Stimulated activated CD4-positive, alpha-beta T cell treated with anti-CD3 and anti-CD28 coated beads, Interleukin-2, amount 100 ng/mL, for 24 hours (primary cell): Measurements from ENCODE around the gene EDAR.

Experiments
- DNase-seq, 2 donors: peaks; one replicate each; pipeline ENCODE4 v3.0.0-alpha.2; 2020

EDAR gene

GRCh38 chr2:108988796-108989713 is at the start of gene EDAR:
Gene EDAR (minus strand): TSS chr2:108989220. CDS start chr2:108931014, 58,206 bp downstream.
- peak; percentile 51 to 57 for DNase-seq

DNA sequence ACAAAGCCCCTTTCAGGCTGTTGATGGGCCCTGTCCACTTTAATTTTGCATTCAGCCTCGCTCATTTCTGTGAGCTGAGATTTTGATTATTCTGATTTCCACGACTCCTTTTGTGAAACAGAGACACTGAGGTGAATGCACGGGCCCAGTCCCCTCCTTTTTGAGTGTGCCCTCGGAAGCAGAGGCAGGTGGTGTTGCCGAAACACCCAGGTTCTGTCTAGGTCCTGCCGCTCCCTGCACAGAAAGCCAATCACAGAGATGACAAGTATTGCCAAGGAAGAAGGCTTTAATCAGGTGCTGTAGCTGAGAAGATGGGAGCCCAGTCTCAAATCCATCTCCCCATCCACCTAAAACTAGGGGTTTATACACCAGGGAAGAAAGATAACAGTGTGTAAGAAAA is 44.2 kb upstream of the EDAR start:
- no peak for DNase-seq

- peak in 1 of 2 donors; percentile 13 for DNase-seq
These were observed 43.3 kb upstream of the EDAR start for GRCh38 chr2:109032229-109032820.

- DNase-seq = peak; percentile 57 to 62
These were observed 42.6 kb upstream of the EDAR start for GRCh38 chr2:109031476-109032228.

DNA sequence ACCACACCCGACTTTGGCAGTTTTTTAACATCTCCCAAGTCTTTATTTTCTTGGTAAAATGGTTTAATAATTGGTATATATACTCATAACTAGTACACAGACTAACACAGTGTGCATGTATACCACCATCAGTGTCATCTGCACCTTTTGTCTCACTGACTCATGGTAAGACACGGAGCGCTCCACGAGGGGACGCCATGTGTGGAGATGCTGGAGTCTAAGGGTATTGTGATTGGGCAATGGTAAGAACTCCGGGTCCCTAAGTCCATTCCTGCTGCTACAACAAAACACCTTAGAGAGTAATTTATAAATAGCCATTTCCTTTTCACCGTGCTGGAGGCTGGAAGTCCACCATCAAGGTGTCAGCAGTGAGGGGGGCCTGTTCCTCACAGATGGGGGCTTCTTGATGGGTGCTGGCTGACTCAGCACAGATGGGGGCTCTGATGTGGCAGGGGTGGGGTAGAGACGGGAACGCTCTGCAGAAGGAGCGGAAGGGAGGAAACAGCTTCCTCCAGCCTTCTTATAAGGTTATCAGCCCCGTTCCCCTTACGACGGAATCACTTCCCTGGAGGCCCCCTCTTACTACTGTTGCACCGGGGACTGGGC is 42.0 kb upstream of the EDAR start:
- peak; percentile 23 to 27 for DNase-seq

GRCh38 chr2:109029490-109030201 is 40.6 kb upstream of the EDAR start:
- DNase-seq = no peak

GRCh38 chr2:109028738-109029489 is 39.9 kb upstream of the EDAR start:
- no peak for DNase-seq

- no peak for DNase-seq
These were observed 39.3 kb upstream of the EDAR start for GRCh38 chr2:109028277-109028676.

DNA sequence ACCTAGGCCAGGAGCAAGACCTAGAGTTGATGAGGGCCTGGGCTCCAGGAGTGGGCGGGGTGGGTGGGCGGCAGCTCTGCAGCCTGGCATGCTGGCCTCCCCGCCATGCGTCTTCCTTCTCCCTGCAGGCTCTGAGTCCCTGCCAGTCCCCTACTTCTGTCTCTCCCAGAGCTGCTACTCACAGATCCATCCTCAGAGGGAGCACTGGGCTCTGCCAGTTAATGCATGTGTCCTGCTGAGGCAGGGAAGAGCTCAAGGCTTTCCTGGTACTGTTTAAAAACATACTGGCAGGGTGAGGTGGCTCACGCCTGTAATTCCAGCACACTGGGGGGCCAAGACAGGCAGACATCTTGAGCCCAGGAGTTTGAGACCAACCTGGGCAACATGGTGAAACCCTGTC is 38.7 kb upstream of the EDAR start:
- DNase-seq = no peak

GRCh38 chr2:109024477-109024876 is 35.5 kb upstream of the EDAR start:
- DNase-seq = no peak

DNA sequence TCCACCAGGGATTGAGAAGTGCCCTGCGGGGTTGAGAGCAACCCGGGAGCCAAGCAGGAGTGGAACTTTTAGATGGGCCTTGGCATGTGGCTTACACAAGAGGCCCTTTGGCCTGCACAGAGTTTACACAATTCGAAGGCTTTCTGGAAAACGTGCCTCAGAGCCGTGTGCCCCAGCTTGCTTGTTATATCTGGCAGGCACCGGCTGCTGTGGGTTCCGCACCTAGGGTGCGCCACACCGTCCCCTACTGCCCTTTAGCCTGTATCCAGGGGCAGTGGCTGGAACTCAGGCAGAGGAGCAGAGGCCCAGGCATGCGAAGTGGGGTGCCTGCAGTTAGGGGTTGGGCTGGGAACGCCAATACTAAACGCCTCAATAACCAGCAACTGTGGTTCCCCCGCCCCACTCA is 32.9 kb upstream of the EDAR start:
- no peak for DNase-seq

DNA sequence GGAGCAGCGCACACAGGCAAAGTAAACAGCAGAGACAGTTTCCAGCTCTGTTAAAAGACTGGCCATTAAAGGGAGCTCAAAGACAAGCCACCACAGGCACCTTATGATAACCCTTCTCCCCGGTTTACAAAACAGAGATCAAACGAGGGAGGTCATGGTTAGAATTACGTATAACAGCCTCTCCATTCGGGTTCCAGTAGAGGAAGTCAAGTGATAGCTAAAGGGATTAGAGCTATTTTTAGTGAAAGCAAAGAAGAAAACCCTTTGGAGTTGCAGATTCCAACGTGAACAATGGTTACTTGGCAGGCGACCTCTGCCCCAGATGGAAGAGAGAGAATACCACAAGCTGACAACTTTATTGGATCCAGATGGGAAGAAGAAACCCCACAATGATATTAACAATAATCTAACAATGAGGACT is 31.2 kb upstream of the EDAR start:
- no peak for DNase-seq

- DNase-seq = no peak
These were observed 29.4 kb upstream of the EDAR start for GRCh38 chr2:109018452-109018851.

DNA sequence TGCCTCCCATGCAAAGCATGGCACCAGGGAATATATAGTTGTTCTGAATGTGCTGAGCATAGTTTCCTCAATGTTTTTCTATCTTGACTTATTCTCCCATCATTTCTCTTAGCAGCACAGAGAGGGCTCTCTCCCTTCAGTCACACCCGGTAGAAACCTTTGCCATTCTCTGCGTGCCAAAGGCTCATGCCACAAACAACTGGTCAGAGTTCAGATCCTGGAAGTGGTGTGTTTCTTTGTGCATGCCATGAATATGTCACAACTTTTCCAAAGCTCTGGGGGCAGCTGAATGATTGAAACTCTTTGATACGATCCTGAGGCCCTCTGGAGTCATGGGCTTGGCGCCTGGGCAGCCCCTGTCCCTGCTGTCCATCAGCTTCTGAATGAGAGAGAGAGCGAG is 28.0 kb upstream of the EDAR start:
- no peak for DNase-seq

- DNase-seq = no peak
These were observed 27.4 kb upstream of the EDAR start for GRCh38 chr2:109016376-109016775.

DNA sequence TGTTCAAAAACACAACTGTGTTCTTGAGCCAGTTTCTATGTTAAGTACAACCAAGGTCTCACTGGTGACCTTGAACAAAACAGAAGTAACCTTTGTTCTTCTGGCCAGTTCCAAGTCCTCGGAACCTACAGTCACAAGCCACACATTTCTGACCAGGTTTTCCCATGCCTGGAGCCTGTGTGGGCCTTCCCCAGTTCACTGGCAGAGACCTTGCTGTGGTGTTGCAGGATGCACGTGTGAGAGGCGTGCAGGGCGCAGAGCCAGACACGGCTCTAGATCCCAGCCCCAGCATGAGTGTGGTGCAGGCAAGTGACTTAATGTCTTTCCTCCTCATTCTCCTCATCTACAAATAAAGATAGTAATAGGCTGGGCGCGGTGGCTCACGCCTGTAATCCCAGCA is 25.5 kb upstream of the EDAR start:
- DNase-seq = no peak

DNA sequence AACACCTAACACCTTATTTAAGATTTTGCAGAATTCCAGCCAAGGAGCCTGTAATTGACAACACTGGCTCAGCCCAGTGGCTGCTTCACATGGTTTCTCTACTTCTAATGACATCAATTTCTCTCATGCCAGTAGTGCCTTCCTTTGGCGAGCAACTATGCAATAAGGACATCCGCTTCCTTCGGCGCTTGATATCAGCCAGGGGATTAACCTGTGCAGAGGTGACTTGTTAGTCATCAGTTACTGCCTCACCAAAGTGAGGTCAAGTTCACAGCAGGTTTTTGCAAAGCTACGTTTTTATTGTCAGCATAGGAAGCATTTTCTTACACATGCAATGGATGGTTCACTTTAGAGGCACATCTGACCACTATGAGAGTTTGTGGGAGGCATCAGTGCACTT is 24.0 kb upstream of the EDAR start:
- DNase-seq = no peak

GRCh38 chr2:109009920-109010610 is 21.0 kb upstream of the EDAR start:
- no peak for DNase-seq

DNA sequence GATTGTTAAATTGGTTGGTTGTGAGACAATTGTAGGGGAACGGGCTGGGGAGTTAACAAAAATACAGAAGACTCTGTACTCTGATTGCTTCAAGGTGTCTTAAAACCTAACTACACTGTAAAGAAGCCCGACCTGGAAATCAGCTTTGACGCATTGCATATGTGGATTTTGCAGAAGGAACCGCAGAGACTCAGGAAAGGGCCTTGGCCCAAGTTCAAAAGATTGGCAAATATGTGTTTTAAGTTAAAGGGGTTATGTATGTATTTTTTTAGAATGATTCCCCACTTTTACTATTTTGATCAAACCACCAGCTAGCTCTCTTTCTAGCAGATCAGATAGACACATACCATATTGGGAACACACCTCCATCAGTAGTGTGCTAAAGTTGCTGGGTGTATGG is 18.0 kb upstream of the EDAR start:
- no peak for DNase-seq

DNA sequence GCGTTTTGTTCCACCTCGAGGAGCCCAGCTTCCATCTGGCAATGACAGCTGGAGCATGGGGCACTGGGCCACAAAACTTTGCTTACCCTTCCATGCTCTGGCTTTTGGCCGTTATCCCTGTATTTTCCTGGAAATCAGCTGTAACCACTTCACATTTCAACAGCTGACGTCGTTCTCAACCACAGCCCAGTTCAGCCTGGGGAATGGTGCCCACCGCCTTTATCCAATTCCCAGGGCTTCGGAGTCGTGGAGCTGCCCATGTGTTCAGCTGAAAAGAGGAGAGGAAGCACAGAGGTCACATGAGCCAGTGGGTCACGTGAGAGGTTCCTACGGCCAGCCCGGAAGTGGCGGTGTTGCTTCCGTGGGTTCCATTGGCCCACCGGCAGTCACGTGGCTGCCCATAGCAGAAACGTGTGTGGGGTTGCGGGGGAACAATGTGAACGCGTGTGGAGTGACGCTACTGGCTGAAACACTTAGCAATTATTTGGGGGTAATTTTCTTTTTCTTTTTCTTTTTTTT is 16.7 kb upstream of the EDAR start:
- no peak for DNase-seq

DNA sequence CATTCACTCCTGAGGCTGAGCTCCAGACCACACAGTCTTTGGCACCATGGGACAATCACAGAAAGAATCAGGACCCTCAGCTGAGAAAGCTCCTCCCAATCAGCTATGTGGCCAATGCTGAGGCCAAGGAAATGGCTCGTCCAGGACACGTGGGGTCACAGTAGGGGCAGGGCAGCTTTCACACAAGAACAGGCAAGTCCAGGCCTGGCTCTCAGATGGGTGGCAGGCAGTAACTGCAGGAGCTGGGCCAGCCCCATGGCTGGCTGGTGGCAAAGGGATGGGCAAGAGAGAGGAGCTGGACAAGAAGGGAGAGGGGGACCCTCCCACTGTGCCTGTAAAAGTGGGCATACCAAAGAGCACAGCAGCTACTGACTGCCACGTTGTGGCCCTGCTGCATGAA is 12.2 kb upstream of the EDAR start:
- no peak for DNase-seq
